Smooth muscle cell (in vitro differentiated cells): ENCODE results near the gene GSG1L. TPM values are rescaled to one million over a fixed set of nuclear protein-coding genes. Genes with fewer than 3 reads are reported as not detected.

Experiments used
- DNase-seq: peaks from one replicate; lab custom pipeline; 2025; ENCODE audit not compliant: unreplicated experiment; lab: John Stamatoyannopoulos, UW
- H2AFZ ChIP-seq: fragments of 200-600 bp; sonication (generic); 2 replicates; pipeline ENCODE4 v1.6.0; 2016; ENCODE audit warnings: antibody characterized with exemption, low read depth, mild to moderate bottlenecking
- H3F3A ChIP-seq: fragments of 200-600 bp; sonication (generic); 2 replicates; pipeline ENCODE4 v1.6.0; 2017; ENCODE audit warnings: antibody characterized with exemption, low read depth
- H3K27ac ChIP-seq: fragments of 200-600 bp; sonication (generic); 2 replicates; pipeline ENCODE4 v1.5.1; 2016; ENCODE audit warnings: low read depth, mild to moderate bottlenecking
- H3K27me3 ChIP-seq: fragments of 200-600 bp; sonication (generic); 2 replicates; pipeline ENCODE4 v1.6.1; 2016; ENCODE audit warnings: low read depth, mild to moderate bottlenecking
- H3K36me3 ChIP-seq: fragments of 200-600 bp; sonication (generic); 2 replicates; pipeline ENCODE4 v1.5.1; 2016; ENCODE audit warnings: low read depth
- H3K4me1 ChIP-seq: fragments of 200-600 bp; sonication (generic); 2 replicates; pipeline ENCODE4 v1.5.1; 2016; ENCODE audit warnings: low read depth
- H3K4me2 ChIP-seq: fragments of 200-600 bp; sonication (generic); 2 replicates; pipeline ENCODE4 v1.6.0; 2016; ENCODE audit warnings: mild to moderate bottlenecking
- H3K4me3 ChIP-seq: fragments of 200-600 bp; sonication (generic); 2 replicates; pipeline ENCODE4 v1.5.1; 2016; ENCODE audit warnings: mild to moderate bottlenecking
- H3K79me2 ChIP-seq: fragments of 200-600 bp; sonication (generic); 2 replicates; pipeline ENCODE4 v1.6.0; 2016; ENCODE audit warnings: low read depth, mild to moderate bottlenecking
- H3K9ac ChIP-seq: fragments of 200-600 bp; sonication (generic); 2 replicates; pipeline ENCODE4 v1.6.0; 2016; ENCODE audit warnings: low read depth
- H3K9me3 ChIP-seq: fragments of 200-600 bp; sonication (generic); replicated peaks from 2 replicates; pipeline ENCODE4 v1.5.1; 2016; ENCODE audit warnings: low read depth
- H4K20me1 ChIP-seq: fragments of 200-600 bp; sonication (generic); 2 replicates; pipeline ENCODE4 v1.6.0; 2016; ENCODE audit warnings: low read depth
- WGBS: methylation state at CpG from one replicate; pipeline ENCODE4 v1.1.7; 2016; ENCODE audit warnings: low lambda C conversion rate; 5-methylcytosine and 5-hydroxymethylcytosine counted together
- polyA plus RNA-seq: library from polyadenylated mRNA; unstranded; fragments of >200 nt; fragmentation: Nextera tagmentation; extraction: Ambion mirVana; gene quantifications from 2 replicates; pipeline ENCODE4 v1.2.1, GENCODE V29; 2016
- total RNA-seq: library from RNA; depleted of rRNA; stranded (reverse); fragments of >200 nt; gene quantifications from 2 replicates; pipeline ENCODE4 v1.2.3, GENCODE V29; 2014
- TF ChIP-seq, protein P1 (sequence below): fragments of 200-600 bp; sonication (generic); IDR thresholded peaks from 2 replicates; pipeline ENCODE4 v1.5.1; 2017; ENCODE audit warnings: borderline replicate concordance, mild to moderate bottlenecking, antibody characterized with exemption; ENCODE audit not compliant: insufficient read depth, poor library complexity, severe bottlenecking

GSG1L gene
- total and polyA plus RNA-seq, 2 experiments from 2014 or later: 0.31 TPM; not detected in 1

DNA sequence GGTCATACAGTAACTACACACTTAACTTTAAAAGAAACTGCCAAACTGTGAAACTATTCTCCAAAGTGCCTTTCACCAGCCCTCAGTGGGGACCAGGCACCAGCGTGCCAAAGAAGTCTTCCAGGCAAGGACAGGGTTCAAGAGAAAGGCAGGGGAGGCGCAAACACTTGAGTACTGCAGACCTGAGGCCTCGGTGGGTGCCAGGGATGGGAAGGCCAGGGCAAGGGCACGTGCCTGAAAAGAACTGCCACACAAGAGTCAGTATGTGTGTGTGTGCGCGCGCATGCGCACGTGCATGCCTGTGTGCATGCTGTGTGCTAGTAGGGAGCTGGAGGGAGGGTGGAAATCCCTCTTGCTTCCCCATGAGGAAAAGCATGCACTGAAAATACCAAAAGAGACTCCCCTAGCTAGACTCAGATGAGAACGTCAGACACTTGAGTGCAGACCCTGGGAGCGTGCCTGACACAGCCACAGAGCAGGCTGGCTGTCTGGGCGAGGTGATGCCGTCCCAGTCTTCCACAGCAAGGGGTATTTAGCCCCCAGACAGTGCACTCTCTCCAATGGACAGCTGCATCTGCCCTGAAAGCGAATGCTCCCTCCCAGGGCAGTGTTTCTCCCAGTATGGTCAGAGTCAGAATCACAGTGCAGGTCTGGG lies 40.1 kb upstream of the GSG1L start:
- DNase-seq: no peak
- Histone ChIP-seq H3K9ac (no peak overlapping the region), H3K79me2 (no peaks in the 10 kb centered on the region), H3K36me3 (peaks cover 21% of the 10 kb centered on the region), H3K27ac (no peak overlapping the region), H3K27me3 (no peaks in the 10 kb centered on the region), H2AFZ (no peak overlapping the region), H3K4me2 (no peak overlapping the region), H3K9me3 (no peaks in the 10 kb centered on the region), H3K4me3 (no peak overlapping the region), H4K20me1 (peaks cover 17% of the 10 kb centered on the region), H3K4me1 (no peaks in the 10 kb centered on the region), H3F3A (no peaks in the 10 kb centered on the region)
- 99% methylated on average over 14 of the region's 14 CpGs for WGBS
- TF ChIP-seq, protein P1, sequence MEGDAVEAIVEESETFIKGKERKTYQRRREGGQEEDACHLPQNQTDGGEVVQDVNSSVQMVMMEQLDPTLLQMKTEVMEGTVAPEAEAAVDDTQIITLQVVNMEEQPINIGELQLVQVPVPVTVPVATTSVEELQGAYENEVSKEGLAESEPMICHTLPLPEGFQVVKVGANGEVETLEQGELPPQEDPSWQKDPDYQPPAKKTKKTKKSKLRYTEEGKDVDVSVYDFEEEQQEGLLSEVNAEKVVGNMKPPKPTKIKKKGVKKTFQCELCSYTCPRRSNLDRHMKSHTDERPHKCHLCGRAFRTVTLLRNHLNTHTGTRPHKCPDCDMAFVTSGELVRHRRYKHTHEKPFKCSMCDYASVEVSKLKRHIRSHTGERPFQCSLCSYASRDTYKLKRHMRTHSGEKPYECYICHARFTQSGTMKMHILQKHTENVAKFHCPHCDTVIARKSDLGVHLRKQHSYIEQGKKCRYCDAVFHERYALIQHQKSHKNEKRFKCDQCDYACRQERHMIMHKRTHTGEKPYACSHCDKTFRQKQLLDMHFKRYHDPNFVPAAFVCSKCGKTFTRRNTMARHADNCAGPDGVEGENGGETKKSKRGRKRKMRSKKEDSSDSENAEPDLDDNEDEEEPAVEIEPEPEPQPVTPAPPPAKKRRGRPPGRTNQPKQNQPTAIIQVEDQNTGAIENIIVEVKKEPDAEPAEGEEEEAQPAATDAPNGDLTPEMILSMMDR: no peak

- no peak overlapping the region for H3K4me2 ChIP-seq
- H4K20me1 ChIP-seq: peaks cover 12% of the 10 kb centered on the region
- no peak overlapping the region for H3K4me3 ChIP-seq
- TF ChIP-seq, protein P1: no peak
- H3K9ac ChIP-seq: no peak overlapping the region
- H3K27ac ChIP-seq: no peak overlapping the region
- H3K27me3 ChIP-seq: no peaks in the 10 kb centered on the region
- no peak for DNase-seq
- no peaks in the 10 kb centered on the region for H3F3A ChIP-seq
- H2AFZ ChIP-seq: no peak overlapping the region
- H3K79me2 ChIP-seq: no peaks in the 10 kb centered on the region
- H3K9me3 ChIP-seq: no peaks in the 10 kb centered on the region
- 95% methylated on average over 6 of the region's 6 CpGs for WGBS
- H3K4me1 ChIP-seq: no peaks in the 10 kb centered on the region
- peaks cover 13% of the 10 kb centered on the region for H3K36me3 ChIP-seq
Measured at GRCh38 chr16:28101533-28101890, 38.0 kb upstream of the GSG1L start.

DNA sequence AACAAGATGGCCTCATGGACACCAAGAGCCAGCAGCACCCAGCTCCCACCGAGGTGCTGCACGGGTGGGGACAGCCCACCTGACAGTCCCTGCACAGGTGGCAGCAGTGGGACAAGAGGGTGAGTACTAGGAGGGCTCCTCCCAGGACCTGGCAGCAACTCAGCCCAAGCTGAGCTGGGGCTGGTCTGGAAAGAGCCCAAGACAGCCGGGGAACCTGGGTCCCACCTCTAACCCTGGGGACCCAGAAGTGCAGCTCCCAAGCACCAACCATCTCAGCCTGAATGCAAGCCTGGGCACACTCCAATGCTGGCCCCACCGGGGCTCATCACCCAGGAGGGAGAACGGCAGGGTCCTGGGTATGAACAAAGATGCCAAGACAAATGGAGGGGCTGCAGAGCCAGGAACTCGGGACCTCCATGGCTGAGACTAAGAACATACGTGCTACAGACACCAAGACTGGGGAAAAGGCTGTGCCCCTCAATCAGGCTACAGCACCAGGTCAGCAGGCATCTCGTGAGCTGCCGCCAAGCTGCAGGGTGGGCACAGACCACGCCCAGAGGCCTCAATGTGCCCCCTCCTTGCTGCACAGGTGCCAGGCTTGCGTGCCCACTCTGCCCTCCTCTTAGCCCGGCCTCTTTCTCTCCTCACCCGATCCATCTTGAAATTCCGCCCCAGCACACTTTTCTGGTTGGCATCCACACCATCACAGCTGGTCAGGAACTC lies 37.5 kb upstream of the GSG1L start:
- Histone ChIP-seq H3K9ac (no peak overlapping the region), H3K27ac (no peak overlapping the region), H2AFZ (no peak overlapping the region), H3K4me2 (no peak overlapping the region), H3K79me2 (no peaks in the 10 kb centered on the region), H3K36me3 (peaks cover 13% of the 10 kb centered on the region), H4K20me1 (peaks cover 12% of the 10 kb centered on the region), H3K4me1 (no peaks in the 10 kb centered on the region), H3K9me3 (no peaks in the 10 kb centered on the region), H3K27me3 (no peaks in the 10 kb centered on the region), H3F3A (no peaks in the 10 kb centered on the region), H3K4me3 (no peak overlapping the region)
- TF ChIP-seq, protein P1: no peak
- DNase-seq: no peak
- WGBS: 97% methylated on average over 14 of the region's 14 CpGs
